Activated naive CD8-positive, alpha-beta T cell treated with anti-CD3 and anti-CD28 coated beads, Interleukin-2, amount 50 U/mL, for 16 hours (primary cell): ENCODE data around the gene ZNF716.
"Not testable (repeated sequence)": the region's sequence is repeated elsewhere in the genome, so short reads cannot be mapped to it uniquely, and the experiment has no call there.

Source experiments
- DNase-seq: peaks from one replicate; pipeline ENCODE4 v3.0.0-alpha.2; 2020; ENCODE audit warnings: low read depth, low spot score

Gene ZNF716

GRCh38 chr7:57425969-57426628 lies 23.9 kb upstream of the ZNF716 start:
- DNase-seq = no peak

GRCh38 chr7:57426629-57427003 lies 23.4 kb upstream of the ZNF716 start:
- DNase-seq = no peak

GRCh38 chr7:57427146-57427545 lies 22.8 kb upstream of the ZNF716 start:
- DNase-seq = no peak

GRCh38 chr7:57427594-57427993 lies 22.4 kb upstream of the ZNF716 start:
- no peak for DNase-seq

GRCh38 chr7:57432583-57432982 lies 17.4 kb upstream of the ZNF716 start:
- DNase-seq = no peak

- DNase-seq = no peak
These were observed 12.4 kb upstream of the ZNF716 start for GRCh38 chr7:57437581-57437980.

- DNase-seq = no peak
These were observed 11.7 kb upstream of the ZNF716 start for GRCh38 chr7:57438244-57438643.

GRCh38 chr7:57443567-57443966 lies 6.4 kb upstream of the ZNF716 start:
- DNase-seq = no peak

- DNase-seq = not testable (repeated sequence)
These were observed 19.3 kb downstream of the ZNF716 start for GRCh38 chr7:57469186-57469828.

- not testable (repeated sequence) for DNase-seq
These were observed 30.3 kb downstream of the ZNF716 start for GRCh38 chr7:57480304-57480703.

GRCh38 chr7:57485022-57485421 lies 35.0 kb downstream of the ZNF716 start:
- DNase-seq = not testable (repeated sequence)

GRCh38 chr7:57487957-57488356 lies 38.0 kb downstream of the ZNF716 start:
- DNase-seq = no peak

- DNase-seq = not testable (repeated sequence)
These were observed 45.1 kb downstream of the ZNF716 start for GRCh38 chr7:57495111-57495510.

GRCh38 chr7:57496395-57496794 lies 46.4 kb downstream of the ZNF716 start:
- DNase-seq = no peak

- DNase-seq = no peak
These were observed 55.2 kb downstream of the ZNF716 start for GRCh38 chr7:57505176-57505575.
